T-helper 2 cell (primary cell): ENCODE results near the gene PTPRG.

Experiments
- DNase-seq, 5 experiments: peaks; one replicate each; pipeline versions ENCODE4 v3.0.0 to v3.0.0-alpha.2; 2012 to 2022

The PTPRG gene

DNA sequence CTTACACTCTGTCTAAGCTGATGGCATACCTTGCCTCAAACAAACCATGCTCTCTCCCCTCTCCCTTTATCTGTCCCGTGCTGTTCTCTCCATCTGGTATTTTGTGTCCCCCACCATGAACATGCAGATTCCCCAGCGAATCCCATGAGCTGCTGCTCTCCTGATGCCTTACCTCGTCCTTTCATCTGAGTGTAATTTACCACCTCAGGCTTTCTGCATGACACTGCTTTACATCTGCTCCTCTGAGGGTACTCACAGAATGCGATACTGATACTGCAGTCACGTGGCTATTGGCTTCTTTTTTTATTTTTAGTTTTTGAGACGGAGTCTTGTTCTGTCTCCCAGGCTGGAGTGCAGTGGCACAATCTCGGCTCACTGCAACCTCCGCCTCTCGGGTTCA is 341.7 kb downstream of the PTPRG start:
- no peak for DNase-seq

DNA sequence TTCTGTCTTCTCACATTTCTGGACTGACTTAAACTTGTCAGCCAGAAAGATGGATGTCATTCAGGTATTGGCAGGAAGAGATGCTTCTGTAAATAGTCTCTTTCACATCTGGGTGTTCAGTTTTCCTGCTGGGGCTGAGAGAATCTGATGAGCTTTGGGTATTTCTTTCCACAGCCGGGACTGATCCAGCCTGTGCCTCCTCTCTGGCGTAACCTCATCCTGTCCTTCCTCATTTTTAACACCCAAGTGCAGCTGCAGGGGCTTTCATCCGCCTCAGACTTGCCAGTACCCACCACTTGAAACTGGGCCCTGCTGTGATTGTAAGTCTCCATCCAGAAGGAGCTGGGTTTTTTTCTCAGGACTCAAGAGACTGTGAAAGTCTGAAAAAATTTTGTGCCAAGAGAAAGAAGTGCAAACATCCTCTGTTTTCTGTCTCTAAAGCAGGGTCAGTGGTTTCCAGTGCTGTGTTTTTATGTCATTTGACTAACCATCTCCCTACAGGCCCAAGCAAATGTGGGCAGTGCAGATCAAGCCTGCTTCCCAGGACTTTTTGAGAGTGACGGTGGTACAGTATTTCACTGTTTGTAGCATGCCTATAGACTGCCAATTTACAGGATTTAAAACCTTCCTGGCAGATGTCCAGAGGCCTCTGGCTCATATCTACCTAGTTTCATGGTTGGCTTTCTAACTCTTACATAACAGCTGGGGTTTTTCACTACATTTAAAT is 342.7 kb downstream of the PTPRG start:
- no peak for DNase-seq

DNA sequence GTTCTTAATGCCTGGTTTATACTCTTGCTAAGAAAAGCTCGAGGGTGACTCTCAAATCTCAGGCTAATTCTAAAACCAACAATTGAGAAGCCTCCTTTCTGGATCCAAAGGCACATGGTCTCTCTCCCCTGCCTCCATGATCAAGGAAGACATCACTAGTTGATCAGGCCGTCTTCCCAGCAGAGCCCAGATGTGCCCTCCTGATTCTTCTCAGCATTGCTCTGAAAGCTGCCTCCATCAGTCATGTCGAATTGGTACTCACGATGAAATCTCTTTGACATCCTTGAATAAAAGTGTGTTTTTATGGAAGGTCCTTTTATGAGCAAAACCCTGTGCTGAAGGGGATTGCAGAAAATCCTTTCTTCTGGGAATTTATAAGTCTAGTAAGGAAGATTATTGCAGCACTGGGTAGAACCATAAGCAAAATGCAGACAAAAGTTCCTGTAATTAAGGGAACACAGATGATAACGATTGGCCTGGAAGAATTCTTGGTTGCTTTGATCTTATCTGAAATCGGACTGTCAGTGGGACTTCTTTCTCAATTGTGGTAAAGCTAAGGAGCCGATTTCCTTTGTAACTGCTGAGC is 345.9 kb downstream of the PTPRG start:
- DNase-seq, result no peak

DNA sequence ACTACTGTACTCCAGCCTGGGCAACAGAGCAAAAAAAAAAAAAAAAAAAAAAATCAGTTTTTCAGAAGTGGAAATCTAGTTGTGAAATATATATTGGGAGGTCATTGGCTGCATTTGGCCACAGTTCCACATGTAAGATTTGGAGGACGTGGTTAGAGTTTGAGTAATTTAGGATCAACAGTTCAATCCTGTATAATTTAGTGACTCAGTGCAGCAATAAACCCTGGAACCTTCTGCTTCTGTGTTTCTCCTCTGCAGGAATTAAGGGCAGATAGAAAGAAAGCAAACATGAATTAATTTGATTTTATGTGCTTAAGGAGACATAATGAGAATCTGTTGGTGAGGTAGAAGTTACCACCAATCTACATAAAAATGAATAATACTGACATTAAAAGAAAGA is 347.0 kb downstream of the PTPRG start:
- no peak for DNase-seq

DNA sequence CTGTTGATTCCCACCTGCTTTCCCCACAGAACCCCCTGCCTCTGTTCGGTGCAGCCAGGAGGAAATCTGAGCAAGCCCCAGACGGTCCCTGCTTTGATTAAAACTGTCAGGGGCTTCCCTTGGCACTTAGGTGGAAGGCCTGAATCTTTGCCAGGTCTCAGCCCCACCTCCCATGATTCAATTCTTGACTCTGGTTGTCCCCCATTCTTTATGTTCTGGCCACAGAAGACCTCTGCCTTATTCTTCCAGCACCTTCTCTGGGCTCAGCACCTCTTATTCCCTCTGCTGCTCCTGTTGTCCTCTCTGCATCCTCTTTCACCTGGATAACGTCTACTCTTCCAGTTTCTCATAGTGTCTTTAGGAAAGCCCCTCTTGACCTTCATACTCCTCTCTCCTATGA is 349.4 kb downstream of the PTPRG start:
- DNase-seq, result no peak

DNA sequence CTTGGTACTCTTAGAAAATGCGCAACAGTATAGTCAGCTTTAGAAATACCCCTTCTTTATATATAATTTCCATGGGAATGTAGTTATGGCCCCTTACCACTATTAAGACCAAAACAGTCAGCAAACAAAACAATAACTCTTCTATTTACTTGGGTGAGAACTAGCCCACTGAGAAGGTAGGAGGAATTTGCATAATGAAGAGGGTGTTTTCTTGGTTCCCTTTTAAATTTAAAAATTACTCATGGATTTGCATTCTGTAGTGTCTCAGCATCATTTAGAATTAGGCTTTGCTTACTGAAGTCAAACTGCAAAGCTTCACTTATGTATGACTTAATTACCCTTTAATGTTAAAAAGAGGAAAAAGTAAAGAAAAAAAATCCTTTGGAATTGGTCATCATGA is 350.8 kb downstream of the PTPRG start:
- no peak for DNase-seq

DNA sequence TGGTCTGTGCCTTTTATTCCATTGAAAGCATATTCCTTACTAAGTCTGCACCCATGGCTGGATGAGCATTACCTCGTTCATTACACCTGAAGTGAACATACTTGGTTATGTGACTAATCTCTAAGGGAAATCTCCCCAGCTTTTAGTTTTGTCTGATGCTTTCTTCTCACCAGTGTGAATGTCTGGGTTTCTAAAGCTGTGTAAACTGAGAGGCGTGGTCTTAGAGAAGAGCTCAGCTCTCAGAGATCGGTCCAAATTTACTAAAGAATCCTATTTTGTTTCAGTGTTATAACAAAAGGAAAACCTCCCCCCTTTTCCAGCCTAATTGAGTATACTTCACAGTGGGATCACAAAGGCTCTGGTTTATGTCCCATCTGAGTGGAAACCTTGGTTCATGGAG is 352.3 kb downstream of the PTPRG start:
- DNase-seq, result no peak

DNA sequence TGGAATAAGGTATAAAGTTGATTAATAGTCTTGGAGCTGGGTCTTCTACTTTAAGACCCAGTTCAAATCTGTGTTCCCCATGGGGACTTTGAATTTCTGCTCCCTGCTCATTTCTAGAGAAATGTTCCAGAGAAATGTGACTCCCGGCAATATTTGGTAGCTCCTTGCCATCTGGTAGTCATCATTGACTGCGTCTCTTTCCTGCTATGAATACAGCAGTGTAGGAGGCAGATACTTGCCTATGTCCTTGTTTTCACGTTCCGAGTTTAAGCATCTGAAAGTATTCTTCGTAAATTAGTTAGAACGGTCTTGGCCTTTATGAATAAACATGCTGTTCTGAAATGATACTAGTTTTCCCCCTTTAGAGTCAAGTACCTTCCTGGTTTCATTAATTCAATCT is 352.9 kb downstream of the PTPRG start:
- no peak for DNase-seq

DNA sequence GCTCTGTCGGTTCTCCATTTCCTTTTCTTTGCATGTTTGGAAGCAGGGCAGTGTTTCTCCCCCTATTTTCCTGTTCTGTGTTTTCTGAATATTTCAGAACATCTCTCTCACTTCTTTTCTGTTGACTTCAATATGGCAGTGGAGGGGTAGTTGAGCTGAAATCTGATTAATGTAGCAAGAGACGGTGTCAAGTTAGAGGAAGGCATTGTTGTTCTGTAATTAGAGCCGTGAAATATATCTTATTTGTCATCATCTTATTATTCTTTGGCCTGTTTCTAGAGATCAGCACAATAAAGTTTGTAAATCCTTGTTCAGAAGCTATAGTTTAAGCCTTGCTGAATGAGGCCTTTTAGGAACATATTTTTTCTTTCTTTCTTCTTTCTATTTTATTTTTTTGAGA is 353.9 kb downstream of the PTPRG start:
- no peak for DNase-seq

DNA sequence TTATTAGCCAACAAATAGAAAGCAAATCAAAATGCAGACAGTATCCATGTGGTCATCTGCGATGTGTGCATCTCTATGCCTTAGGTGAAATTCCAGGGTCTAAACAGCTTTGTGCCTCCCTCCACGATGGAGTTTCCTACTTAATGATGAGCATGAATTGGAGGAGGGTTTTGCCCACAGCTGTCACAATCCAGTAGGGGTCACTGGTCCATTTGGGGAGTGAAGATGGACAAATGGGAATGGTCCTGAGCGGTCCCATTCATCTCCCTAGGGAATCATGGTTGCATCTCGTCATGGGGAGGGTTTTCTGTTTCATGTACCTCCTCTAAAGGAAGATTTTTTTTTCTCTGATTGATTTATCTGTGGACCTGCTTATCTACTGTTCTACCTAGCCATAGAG is 358.0 kb downstream of the PTPRG start:
- DNase-seq, result no peak

DNA sequence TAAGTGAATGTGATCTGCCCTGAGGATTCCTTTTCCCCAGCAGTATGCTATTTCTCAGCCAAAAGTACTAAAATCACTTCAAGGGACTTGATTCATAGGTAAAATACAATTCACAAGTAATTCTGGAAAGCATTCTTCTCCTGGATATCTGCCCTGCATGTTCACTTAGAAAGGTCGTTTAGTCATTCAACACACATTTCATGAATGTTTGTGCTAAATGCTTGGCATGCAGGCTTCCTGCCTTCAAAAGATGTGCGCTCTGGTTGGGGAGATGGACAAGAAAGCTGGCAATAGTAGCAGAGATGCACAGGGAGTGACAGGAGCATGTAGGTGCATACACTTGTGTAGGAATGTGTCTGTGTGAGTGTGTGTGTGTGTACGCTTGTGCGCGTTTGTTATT is 360.7 kb downstream of the PTPRG start:
- no peak for DNase-seq

DNA sequence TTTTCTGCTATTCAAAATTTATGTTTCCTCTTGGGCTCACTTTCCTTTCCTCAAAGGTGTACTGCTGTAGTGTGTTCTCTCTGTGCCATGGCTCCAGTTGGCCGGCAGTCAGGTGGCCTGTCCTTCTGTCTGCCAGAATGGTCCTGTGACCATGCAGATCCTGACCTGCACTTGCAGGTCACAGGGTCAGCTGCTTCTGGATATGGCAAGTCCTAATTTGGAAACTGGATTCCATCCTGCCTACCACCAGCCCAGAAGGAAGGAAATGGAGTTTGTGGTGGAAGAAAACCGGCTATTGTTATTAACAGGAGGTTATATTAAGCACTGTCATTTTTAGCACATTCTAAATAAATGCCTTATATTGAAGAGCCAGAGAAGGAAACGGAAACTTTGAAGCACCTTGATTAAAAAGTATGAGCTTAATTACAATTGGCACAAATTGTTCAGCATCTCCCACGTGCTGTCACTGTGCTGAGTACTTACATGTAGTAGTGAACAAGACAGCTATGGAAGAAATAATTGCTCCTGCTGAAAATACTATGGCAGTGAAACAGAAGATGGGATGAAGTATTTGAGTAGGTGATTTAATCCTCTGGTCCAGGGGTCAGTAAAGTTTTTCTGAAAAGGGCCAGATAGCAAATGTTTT is 362.8 kb downstream of the PTPRG start:
- no peak for DNase-seq

DNA sequence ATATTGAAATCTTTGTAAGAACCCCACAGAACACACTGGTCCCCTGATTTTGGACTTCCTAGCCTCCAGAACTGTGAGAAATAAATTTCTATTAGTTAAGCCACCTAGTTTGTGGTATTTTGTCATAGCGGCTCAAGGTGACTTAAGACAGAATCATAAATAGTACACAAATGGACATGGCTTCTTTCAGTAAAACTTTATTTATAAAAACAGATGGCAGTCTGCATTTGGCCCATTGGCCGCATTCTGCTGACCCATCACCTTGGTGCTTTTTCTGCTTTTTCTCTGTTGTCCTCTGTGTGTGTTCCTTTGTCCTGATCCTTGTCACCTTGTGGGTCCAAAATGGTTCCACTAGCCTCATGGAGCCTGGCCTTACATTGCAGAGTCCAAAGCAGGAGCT is 363.6 kb downstream of the PTPRG start:
- no peak for DNase-seq

DNA sequence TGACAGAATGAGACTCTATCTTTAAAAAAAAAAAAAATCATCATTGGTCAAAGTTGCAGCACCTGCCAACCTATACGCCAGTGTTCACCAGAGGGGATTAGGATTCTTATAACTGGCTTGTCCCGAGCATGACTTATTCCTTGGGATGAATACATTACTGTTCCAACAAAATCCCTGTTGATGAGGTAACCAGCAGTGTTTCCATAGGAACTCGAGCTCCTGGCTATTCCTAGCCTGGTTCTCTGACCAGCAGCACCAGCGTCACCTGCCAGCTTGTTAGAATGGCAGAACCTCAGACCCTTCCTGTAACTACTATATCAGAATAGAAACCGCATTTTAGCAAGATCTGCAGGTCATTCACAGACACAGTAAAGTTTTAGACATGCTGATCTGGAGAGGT is 364.4 kb downstream of the PTPRG start:
- no peak for DNase-seq

DNA sequence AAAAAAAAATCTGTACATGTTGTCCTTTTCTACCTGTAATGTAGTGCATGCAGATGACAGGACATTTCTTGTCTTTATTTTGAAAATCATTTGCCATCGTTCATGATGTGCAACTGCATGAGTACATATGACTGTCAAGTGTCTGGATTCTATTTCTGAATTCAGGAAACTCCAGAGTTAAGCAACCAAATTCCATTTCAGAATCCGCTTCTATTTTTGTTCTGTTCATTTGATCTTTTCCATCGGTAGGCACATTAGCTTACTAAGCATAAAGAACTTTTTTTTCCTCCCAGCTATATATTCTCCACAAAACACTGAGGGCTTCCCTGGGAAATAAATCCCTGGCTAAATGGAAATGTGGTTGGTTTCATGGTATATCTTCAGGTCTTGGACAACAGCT is 365.6 kb downstream of the PTPRG start:
- no peak for DNase-seq

DNA sequence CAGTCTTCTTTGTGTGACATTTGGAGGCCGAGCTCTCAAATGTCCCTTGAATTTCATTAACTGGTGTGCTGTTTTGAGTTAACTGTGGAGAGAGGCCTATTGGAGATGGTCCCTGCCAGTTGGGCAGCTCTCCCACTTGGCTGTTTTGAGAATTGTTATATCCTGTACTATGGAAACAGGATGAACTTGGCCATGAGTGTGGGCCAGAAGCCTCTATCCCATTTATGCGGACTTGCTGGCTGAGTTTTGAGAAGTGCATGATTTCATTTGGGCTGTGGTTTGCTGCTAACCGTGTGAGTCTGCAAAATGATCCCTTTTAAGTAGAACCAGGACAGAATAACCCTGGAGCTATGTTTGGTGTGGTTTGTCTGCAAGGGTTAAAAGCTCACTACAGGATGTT is 366.0 kb downstream of the PTPRG start:
- DNase-seq, result no peak

DNA sequence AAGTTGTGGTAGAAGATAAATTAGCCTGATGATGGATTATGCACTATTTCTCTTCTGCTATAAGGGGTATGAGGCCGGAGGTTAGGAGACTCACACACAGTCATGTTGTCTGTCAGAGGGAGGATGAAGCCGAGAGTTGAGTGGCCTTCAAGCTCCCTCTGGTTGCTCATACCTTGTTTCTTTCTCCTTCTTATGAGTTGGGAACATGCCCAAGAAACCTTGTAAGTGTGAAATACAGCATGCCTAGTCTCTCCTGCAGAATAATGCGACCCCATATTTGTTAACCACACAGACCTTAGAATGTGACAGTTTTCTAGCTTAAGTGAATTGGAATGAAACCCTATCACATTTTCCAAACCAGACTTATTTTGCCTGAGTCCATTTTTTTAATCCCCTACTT is 366.7 kb downstream of the PTPRG start:
- no peak for DNase-seq

DNA sequence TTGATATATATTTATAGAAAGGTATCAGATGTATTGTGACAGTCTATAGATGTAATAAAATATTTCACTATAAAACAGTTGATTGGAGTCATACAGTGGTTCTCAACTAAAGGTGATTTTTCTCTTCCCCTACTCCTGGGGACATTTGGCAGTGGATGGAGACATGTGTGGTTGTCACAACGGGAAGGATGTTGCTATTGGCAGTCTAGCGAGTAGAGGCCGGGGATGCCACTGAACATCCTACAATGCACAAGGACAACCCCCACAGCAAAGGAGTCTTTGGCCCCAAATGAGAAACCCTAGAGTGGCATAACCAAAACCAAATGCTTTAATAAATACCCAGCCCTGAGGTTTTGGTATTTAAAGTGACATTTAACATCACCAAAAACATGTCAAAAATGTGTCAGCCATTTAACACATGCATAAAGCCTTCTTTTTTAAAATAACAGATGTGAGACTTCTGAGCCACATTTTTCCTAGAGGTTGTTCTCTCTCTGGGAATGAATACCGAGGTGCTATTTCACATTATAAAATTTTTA is 367.5 kb downstream of the PTPRG start:
- no peak for DNase-seq

DNA sequence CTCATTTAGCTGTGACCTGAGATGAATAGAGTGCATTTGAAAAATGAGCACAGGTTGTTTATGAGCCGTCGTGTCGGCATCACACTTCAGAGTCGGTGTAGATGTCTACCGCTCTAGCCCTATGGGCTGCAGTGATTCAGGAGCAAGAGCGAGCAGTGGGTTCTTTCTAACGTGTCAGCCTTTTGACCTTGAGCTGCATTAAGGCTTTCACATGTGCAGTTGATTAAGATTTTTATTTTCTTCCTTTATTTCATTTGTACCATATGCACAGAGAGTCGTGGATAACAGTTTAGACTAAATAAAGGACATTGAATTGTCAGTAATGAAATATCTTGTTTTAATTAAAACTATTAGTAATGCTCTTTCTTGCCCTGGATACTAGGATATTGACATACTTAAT is 368.2 kb downstream of the PTPRG start:
- DNase-seq, result no peak

DNA sequence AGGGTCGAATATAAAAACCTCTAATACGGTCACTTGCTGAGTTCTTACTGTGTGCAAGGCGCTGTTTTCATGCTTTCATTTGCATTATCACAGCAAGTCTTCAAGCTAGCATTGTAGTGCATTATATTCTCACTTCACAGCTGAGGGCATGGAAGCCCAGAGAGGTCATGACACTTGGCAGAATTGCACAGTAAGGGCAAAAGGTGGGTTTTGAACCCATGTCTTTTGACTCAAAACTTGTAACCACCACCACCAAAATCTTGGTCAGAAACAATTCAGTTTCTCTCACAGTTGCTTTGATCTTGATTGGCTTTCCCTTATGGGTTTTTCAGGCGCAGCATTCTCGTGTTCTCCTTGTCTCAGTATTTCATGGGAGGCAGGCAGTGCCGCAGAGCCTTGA is 371.1 kb downstream of the PTPRG start:
- no peak for DNase-seq

DNA sequence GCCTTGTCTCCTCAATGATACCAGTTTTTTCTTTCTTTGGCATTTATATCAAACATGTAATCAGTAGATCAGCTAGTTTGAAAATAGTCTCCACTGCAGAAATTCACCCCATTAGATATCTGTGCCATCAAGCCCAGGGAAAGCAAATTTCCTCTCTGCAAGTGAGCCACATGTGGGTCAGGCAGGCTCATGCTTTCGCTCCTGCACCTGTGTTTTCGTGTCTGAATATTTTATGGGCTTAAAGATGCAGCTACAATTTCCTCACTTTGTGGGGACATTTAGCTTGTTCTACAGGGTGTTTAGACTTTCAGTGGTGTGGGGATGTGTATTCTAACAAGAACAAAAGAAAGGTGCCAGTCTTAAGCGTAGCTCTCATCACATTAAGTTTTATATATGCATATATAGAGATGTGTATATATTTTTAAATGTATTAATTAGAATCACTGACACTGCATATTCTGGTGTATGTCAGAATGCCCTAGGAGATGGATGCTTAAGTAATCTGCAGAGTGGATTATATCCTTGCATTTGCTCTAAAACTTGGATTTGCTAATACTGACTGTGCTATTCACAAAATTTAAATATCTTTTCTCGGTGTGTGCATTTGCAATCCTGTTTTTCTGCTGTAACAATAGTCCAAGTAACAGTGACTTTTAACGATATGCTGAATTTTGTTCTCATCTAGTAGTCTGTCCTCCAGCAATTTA is 372.6 kb downstream of the PTPRG start:
- no peak for DNase-seq

DNA sequence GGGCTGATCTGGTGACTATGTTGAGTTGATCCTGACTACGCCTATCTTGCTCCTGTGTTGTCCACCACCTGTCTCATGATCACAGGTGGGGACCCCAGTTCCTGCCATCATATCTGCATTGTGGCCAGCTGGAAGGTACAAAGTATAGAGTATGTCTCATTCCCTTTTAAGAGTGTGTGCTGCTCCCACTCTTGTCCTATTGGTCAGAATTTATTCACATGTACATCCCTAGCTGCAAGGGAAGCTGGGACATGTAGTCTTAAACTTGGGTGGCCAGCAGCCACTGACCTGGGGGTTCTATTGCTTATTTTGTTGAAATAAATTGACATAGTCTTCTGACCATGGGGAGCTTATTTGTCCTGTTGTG is 373.1 kb downstream of the PTPRG start:
- no peak for DNase-seq

DNA sequence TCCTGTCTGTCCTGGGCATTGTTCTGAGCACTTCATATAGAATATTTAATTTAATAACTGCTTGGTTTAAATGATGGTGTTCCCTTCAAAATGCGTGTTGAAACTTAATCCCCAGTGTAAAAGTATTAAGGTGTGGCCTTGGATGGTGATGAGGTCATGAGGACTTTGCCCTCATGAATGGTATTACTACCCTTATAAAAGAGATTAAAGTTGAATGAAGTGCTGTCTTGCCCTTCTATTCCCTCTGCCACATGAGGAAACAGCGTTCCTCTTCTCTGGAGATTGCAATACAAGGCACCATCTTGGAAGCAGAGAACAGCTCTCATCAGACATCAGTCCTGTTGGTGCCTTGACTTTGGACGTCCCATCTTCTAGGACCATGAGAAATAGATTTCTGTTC is 374.4 kb downstream of the PTPRG start:
- no peak for DNase-seq
